HL-60 (cell line): ENCODE results near the gene IGF2R.

Experiments used
- DNase-seq, 2 experiments: peaks; one replicate each; pipeline ENCODE4 v3.0.0-alpha.2; 2010 to 2020; ENCODE audit warnings: low read depth in 1 of 2, low spot score in 1 of 2
- H3K27ac ChIP-seq: fragments of 250-450 bp; sonication (Bioruptor Pico); replicated peaks from 2 replicates; pipeline ENCODE4 v1.5.1; 2020; ENCODE audit warnings: mild to moderate bottlenecking, moderate library complexity
- H3K27me3 ChIP-seq: fragments of 250-450 bp; sonication (Bioruptor Pico); 2 replicates; pipeline ENCODE4 v1.5.1; 2021; ENCODE audit warnings: mild to moderate bottlenecking, moderate library complexity; ENCODE audit not compliant: insufficient read depth, poor library complexity, severe bottlenecking
- H3K4me3 ChIP-seq: replicated peaks from 2 replicates; pipeline ENCODE4 v1.5.1; 2011; ENCODE audit warnings: mild to moderate bottlenecking, control low read depth, low read length; ENCODE audit not compliant: insufficient read depth
- CTCF ChIP-seq: IDR thresholded peaks from one replicate; pipeline ENCODE4 v1.5.1; 2011; ENCODE audit warnings: low read length, control low read depth, inconsistent platforms; ENCODE audit not compliant: insufficient read depth
- GABPA ChIP-seq: IDR thresholded peaks from 2 replicates; pipeline ENCODE4 v1.6.1; 2012; ENCODE audit warnings: low read depth
- POLR2AphosphoS5 ChIP-seq: IDR thresholded peaks from 2 replicates; pipeline ENCODE4 v1.6.1; 2012; ENCODE audit warnings: low read depth
- REST ChIP-seq: IDR thresholded peaks from 2 replicates; pipeline ENCODE4 v1.6.1; 2012; ENCODE audit warnings: low read depth; ENCODE audit not compliant: insufficient replicate concordance
- SPI1 ChIP-seq: IDR thresholded peaks from 2 replicates; pipeline ENCODE4 v1.6.1; 2012; ENCODE audit warnings: low read depth, mild to moderate bottlenecking, borderline replicate concordance

Gene IGF2R

GRCh38 chr6:159970659-159971063 is 1.8 kb downstream of the IGF2R start:
- Histone ChIP-seq H3K4me3 (no peak overlapping the region), H3K27ac (no peak overlapping the region), H3K27me3 (no peaks in the 10 kb centered on the region)
- no peak for DNase-seq
- no peak for TF ChIP-seq GABPA
- no peak for TF ChIP-seq SPI1
- no peak for TF ChIP-seq POLR2AphosphoS5
- TF ChIP-seq CTCF: no peak
- TF ChIP-seq REST: no peak

- DNase-seq: no peak
- Histone ChIP-seq H3K27me3 (no peaks in the 10 kb centered on the region), H3K27ac (no peak overlapping the region), H3K4me3 (no peak overlapping the region)
- TF ChIP-seq CTCF: no peak
- TF ChIP-seq GABPA: no peak
- TF ChIP-seq SPI1: no peak
- TF ChIP-seq REST: no peak
- TF ChIP-seq POLR2AphosphoS5: no peak
These were observed 2.7 kb downstream of the IGF2R start for GRCh38 chr6:159971341-159972178.

GRCh38 chr6:159972506-159973268 is 3.8 kb downstream of the IGF2R start:
- TF ChIP-seq SPI1 (no peak), POLR2AphosphoS5 (no peak), GABPA (no peak), REST (no peak), CTCF (no peak)
- no peak overlapping the region for H3K4me3 ChIP-seq

More at GRCh38 chr6:159972506-159973268, 3.8 kb downstream of the IGF2R start:
- Histone ChIP-seq H3K27me3 (no peaks in the 10 kb centered on the region), H3K27ac (no peak overlapping the region)
- DNase-seq: no peak
